LNCaP clone FGC (cell line): ENCODE results near the gene GAS6.
A peak's percentile ranks its signal among the peaks of the same experiment; 100 is the strongest.

Source experiments
- DNase-seq: peaks from one replicate; pipeline ENCODE4 v3.0.0-alpha.2; 2011; ENCODE audit warnings: low read depth
- H3K4me3 ChIP-seq: 2 replicates; pipeline ENCODE4 v1.5.1; 2011; ENCODE audit warnings: mild to moderate bottlenecking, low read depth, low read length, control low read depth
- TF ChIP-seq, protein P1 (sequence below): IDR thresholded peaks from 2 replicates; pipeline ENCODE4 v1.5.1; 2012; ENCODE audit warnings: mild to moderate bottlenecking; ENCODE audit not compliant: control insufficient read depth, insufficient read depth; ENCODE audit errors: extremely low read depth

Gene GAS6

DNA sequence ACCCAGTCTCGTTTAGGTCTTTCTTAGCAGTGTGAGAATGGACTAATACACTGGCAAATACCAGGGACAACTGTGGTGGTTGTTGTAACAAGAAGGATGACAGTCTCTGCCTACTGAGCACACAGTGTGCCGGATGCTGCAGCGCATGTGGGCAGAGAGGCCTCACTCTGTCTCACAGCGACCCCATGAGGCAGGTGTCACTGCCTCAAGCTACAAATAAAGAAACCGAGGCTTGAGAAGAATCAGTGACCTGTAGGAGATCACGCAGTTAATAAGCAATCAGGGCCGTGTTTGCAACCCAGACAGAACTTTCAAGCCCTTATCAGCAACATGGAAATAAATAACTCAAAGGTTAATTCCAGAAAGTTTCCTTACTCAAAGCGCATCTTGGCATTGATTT, 40.5 kb upstream of the GAS6 start:
- TF ChIP-seq, protein P1, sequence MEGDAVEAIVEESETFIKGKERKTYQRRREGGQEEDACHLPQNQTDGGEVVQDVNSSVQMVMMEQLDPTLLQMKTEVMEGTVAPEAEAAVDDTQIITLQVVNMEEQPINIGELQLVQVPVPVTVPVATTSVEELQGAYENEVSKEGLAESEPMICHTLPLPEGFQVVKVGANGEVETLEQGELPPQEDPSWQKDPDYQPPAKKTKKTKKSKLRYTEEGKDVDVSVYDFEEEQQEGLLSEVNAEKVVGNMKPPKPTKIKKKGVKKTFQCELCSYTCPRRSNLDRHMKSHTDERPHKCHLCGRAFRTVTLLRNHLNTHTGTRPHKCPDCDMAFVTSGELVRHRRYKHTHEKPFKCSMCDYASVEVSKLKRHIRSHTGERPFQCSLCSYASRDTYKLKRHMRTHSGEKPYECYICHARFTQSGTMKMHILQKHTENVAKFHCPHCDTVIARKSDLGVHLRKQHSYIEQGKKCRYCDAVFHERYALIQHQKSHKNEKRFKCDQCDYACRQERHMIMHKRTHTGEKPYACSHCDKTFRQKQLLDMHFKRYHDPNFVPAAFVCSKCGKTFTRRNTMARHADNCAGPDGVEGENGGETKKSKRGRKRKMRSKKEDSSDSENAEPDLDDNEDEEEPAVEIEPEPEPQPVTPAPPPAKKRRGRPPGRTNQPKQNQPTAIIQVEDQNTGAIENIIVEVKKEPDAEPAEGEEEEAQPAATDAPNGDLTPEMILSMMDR = peak; percentile 43
- DNase-seq = no peak
- no peak overlapping the region for H3K4me3 ChIP-seq

DNA sequence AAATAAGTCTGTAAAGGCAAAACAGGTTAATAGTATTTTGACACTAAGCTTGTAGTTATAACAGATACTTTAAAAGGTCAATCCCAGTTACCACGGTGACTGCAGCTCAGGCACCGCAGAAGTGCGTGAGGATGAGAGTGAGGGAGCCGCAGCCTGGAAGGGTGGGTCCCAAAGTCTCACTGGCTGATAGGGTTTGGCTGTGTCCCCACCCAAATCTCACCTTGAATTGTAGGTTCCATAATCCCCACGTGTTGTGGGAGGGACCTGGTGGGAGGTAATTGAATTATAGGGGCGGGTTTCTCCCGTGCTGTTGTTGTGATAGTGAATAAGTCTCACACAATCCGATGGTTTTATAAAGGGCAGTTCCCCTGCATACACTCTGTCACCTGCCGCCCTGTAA, 40.0 kb upstream of the GAS6 start:
- no peak for DNase-seq
- no peak overlapping the region for H3K4me3 ChIP-seq
- TF ChIP-seq, protein P1 = no peak

- TF ChIP-seq, protein P1 = no peak
- DNase-seq = no peak
- H3K4me3 ChIP-seq = no peak overlapping the region
These were observed 39.3 kb upstream of the GAS6 start for GRCh38 chr13:113902986-113903775.

- DNase-seq = no peak
- no peak overlapping the region for H3K4me3 ChIP-seq
- TF ChIP-seq, protein P1 = no peak
These were observed 38.6 kb upstream of the GAS6 start for GRCh38 chr13:113902481-113902880.

GRCh38 chr13:113901642-113902041, 37.8 kb upstream of the GAS6 start:
- TF ChIP-seq, protein P1 = no peak
- no peak for DNase-seq
- no peak overlapping the region for H3K4me3 ChIP-seq

GRCh38 chr13:113901231-113901630, 37.4 kb upstream of the GAS6 start:
- DNase-seq = no peak
- TF ChIP-seq, protein P1 = no peak
- H3K4me3 ChIP-seq = no peak overlapping the region

DNA sequence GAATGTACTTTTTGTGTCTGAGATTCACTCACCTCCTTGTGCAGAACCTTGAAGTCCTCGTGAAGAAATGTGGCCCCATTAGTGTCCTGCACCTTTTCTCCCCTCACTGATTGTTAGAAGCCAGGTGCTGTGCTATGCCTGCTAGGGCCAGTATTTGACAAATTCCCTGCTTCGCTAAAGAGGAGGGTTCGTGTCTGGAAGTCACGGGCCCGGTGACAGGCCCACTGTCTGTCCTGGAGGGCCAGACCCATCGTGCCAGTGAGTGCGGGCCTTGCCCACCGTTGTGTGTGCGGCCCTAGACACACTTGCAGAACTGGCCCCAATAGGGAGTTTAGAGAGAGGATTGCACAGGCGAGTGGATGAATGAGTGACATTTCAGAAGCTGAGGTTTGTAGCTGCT, 36.8 kb upstream of the GAS6 start:
- TF ChIP-seq, protein P1 = no peak
- H3K4me3 ChIP-seq = no peak overlapping the region
- DNase-seq = no peak
